GM18502 (cell line): Measurements from ENCODE around the gene ANKRD9.

ENCODE experiments used
- ATAC-seq: cut with Tn5 transposase; IDR thresholded peaks from one replicate; pipeline ENCODE4 v1.9.1; 2021; ENCODE audit warnings: mild to moderate bottlenecking; ENCODE audit not compliant: unreplicated experiment, poor library complexity

The ANKRD9 gene

DNA sequence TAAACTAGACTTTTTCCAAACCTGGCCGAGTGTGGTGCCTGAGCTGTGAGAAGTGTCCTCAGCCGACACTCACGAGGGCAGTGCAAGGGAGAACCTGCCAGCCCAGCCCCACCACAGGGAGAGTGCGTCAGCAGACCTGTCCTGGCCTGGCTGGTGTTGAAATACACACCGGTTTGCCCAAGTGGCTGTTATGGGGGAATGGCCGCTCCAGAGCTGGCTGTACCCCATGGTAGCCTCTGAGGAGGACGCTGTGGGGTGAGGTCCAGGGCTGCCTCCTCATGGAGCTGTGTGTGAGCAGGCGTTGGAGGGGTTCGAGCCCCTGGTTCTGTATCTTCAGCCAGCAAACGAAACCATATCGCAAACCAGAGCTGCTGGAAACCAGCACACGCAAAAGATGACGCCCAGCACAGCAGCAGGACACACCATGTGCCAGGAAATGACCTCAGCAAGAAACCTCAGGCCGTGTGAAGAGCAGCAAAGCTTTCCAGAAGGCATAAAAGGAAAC is 9.4 kb downstream of the ANKRD9 start:
- ATAC-seq: no peak

- no peak for ATAC-seq
Measured at GRCh38 chr14:102499401-102500157, 10.0 kb downstream of the ANKRD9 start.

- no peak for ATAC-seq
Measured at GRCh38 chr14:102498678-102499265, 10.8 kb downstream of the ANKRD9 start.

- no peak for ATAC-seq
Measured at GRCh38 chr14:102497998-102498677, 11.4 kb downstream of the ANKRD9 start.

- no peak for ATAC-seq
Measured at GRCh38 chr14:102496958-102497744, 12.4 kb downstream of the ANKRD9 start.

- ATAC-seq: no peak
Measured at GRCh38 chr14:102496331-102496691, 13.3 kb downstream of the ANKRD9 start.

GRCh38 chr14:102495491-102496330 is 13.9 kb downstream of the ANKRD9 start:
- no peak for ATAC-seq

DNA sequence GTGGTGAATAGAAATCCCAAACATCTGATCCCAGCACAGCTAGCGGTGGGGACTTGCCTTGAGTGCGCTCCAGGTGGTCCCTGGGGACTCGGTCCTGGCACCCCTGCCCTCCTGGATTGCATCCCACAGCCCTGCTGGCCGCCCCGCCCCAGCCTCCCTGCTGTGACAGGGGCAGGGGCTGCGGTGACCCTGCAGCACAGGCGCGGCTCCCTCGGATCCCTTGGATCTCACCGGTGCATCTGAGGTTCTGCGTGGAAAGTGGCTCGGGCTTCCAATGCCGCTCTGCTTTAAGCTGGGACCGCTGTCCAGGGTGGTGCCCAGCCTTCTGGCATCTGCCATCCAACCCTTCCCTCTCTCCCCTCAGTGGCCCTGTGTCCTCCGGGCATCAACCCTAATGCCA is 16.0 kb downstream of the ANKRD9 start:
- no peak for ATAC-seq

DNA sequence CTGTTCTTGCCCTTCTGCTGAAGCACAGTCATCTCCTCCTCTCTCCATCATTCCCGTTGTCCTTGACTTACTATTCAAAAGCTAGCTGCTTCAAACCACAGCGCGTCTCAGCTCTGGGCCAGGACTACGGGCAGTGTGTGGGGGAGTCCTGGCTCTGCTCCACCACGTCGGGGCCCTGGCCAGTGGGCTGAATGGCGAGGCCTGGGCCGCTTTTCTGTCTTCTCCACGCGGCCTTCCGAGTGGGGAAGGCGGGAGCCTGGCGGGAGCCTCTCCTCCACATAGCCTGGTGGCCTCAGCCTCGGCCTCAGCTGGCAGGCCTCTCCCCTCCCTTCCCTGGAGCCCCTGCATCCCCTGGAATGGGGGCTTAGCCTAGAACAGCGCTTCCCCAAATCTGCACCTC is 16.5 kb downstream of the ANKRD9 start:
- ATAC-seq: no peak

- ATAC-seq: no peak
Measured at GRCh38 chr14:102492531-102492910, 17.1 kb downstream of the ANKRD9 start.

- ATAC-seq: no peak
Measured at GRCh38 chr14:102491786-102492530, 17.6 kb downstream of the ANKRD9 start.

- no peak for ATAC-seq
Measured at GRCh38 chr14:102491366-102491765, 18.2 kb downstream of the ANKRD9 start.

DNA sequence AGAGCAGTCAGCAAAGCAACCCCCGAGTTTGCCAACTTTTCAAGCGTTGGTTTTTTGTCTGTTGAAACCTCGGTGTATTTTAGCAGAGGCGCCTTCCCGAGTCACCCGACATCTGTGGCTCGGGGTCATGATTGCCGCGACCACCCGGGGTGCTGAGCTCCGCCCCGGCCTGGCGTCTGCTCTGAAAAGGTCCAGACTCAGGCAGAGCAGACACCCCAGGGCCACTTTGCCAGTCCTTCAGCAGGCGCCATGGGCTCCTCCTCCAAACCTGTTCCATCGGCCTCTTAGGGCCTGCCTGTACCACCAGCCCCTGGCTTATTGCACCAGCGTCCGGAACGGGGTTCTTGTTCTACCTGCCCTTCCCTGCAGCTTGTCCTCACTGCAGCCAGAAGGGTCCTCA is 19.1 kb downstream of the ANKRD9 start:
- ATAC-seq: no peak

- no peak for ATAC-seq
Measured at GRCh38 chr14:102487204-102487577, 22.4 kb downstream of the ANKRD9 start.

DNA sequence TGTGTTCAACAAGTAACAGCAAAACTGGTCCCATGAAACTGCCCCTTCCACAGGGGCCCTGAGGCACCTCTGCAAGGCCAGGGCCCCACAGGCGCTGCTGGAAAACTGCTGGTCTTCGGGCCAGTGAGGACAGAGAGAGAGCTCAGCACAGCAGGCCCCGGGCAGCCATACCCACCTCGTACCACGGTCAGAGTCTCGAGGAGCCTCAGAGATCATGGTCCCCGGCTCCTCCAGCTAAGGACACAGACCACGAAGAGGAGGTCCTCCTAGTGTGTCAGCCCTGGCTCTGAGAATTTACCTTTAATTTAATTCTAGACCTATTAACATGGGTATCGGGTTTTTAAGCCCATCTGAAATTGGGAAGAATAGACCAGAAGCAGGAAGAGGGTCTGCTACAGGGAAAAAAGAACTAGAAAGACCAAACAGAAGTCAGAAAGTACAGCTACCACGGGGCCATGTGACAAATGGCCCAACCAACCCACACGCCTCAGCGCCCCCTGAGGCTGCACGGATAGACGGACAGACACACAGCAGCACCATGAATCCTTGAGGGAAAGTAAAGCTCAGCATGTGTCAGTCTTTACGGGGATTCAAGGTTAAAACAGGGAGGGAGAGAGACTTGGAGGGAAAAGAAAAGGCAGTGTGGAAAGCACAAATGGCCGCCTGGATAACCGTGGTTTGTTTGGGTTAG is 22.9 kb downstream of the ANKRD9 start:
- no peak for ATAC-seq

GRCh38 chr14:102485693-102486512 is 23.7 kb downstream of the ANKRD9 start:
- ATAC-seq: no peak

DNA sequence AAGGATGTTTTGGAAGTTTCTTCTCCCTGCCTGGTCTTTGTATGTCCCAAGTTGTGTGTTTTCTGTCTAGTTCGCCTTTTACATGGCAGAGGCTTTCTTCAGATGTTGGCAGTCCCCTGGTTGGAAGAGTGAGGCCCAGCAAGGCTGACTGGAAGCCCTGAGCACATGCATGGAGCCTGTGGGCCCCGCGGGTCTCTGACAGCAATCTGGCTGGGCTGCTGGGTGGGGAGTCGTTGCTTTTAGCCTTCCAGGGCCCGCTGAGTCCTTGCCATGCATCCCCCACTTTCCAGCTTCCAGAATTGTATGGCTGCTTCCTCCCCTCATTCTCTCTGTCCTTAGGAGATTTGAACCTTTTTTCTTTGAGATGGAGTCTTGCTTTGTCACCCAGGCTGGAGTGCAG is 25.3 kb downstream of the ANKRD9 start:
- no peak for ATAC-seq

DNA sequence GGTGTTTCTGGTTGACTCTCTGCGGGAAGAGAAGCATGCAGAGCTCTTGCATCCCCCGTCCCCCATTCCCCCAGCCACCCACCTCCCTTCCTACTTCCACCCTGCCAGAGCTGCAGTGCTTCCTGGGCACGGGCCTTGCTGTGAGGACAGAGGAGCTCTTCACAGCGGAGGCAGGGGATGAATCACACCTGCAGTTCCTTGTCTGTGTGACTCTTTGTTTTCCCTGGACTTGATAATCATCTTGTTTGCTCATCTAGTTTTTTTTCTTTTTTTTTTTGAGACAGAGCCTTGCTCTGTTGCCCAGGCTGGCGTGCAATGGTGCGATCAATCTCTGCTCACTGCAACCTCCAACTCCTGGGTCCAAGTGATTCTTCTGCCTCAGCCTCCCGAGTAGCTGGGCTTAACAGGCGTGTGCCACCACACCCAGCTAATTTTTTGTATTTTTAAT is 27.8 kb downstream of the ANKRD9 start:
- ATAC-seq: no peak
